IMR-90 (cell line): ENCODE results near the gene C3. TPM values are rescaled to one million over a fixed set of nuclear protein-coding genes. Genes with fewer than 3 reads are reported as not detected.

Experiments used
- ATAC-seq: fragments of 200-7000 bp; cut with Tn5 transposase; 2 replicates; pipeline ENCODE4 v1.9.1; 2020; ENCODE audit warnings: low read depth, mild to moderate bottlenecking, moderate library complexity
- BruUV-seq: library from RNA; stranded (reverse); fragments of 400-500 nt; replicated peaks from 2 replicates; lab custom pipeline; 2021; lab: Mats Ljungman, UMichigan
- CTCF ChIA-PET: fragments of 300-600 bp; formaldehyde crosslinking; extraction: SDS; loops from one replicate; lab custom pipeline; 2021; ENCODE audit warnings: antibody characterized with exemption; lab: Yijun Ruan, JAX
- POLR2A ChIA-PET: fragments of 300-600 bp; sonication (Branson Sonifier 250); formaldehyde crosslinking; loops from one replicate; lab custom pipeline; 2022; ENCODE audit warnings: antibody characterized with exemption; ENCODE audit not compliant: unreplicated experiment; lab: Charles Lee
- DNase-seq: peaks from one replicate; pipeline ENCODE4 v3.0.0; 2013
- H2AFZ ChIP-seq: replicated peaks from 2 replicates; pipeline ENCODE3; 2013; ENCODE audit warnings: low read length, mild to moderate bottlenecking; ENCODE audit not compliant: poor library complexity
- H2AK5ac ChIP-seq: 2 replicates; pipeline ENCODE4 v1.6.1; 2013; ENCODE audit warnings: low read depth, low read length, inconsistent platforms
- H2AK9ac ChIP-seq: replicated peaks from 2 replicates; pipeline ENCODE3; 2013; ENCODE audit warnings: mild to moderate bottlenecking, low read depth, low read length, moderate library complexity; ENCODE audit not compliant: poor library complexity
- H2BK120ac ChIP-seq: 2 replicates; pipeline ENCODE4 v1.6.1; 2013; ENCODE audit warnings: low read depth, low read length, inconsistent platforms
- H2BK15ac ChIP-seq: 3 replicates; pipeline ENCODE4 v1.6.1; 2013; ENCODE audit warnings: low read depth, low read length, inconsistent platforms
- H2BK20ac ChIP-seq: 2 replicates; pipeline ENCODE4 v1.6.1; 2013; ENCODE audit warnings: low read depth, mild to moderate bottlenecking, inconsistent platforms, low read length, moderate library complexity
- H2BK5ac ChIP-seq: 2 replicates; pipeline ENCODE4 v1.6.1; 2013; ENCODE audit warnings: mild to moderate bottlenecking, low read depth, low read length, inconsistent platforms; ENCODE audit not compliant: poor library complexity, severe bottlenecking
- H3K14ac ChIP-seq: replicated peaks from 2 replicates; pipeline ENCODE4 v1.6.1; 2013; ENCODE audit warnings: low read depth, low read length, inconsistent platforms
- H3K18ac ChIP-seq: 2 replicates; pipeline ENCODE4 v1.6.1; 2013; ENCODE audit warnings: low read depth, low read length, control low read depth
- H3K23ac ChIP-seq: 2 replicates; pipeline ENCODE4 v1.6.1; 2013; ENCODE audit warnings: low read depth, low read length, inconsistent platforms
- H3K27ac ChIP-seq: 2 replicates; pipeline ENCODE4 v1.5.1; 2013; ENCODE audit warnings: mild to moderate bottlenecking, control low read depth, low read length; ENCODE audit not compliant: insufficient read depth
- H3K27me3 ChIP-seq: 2 replicates; pipeline ENCODE4 v1.6.1; 2013; ENCODE audit warnings: low read length; ENCODE audit not compliant: control insufficient read depth, insufficient read depth
- H3K36me3 ChIP-seq: 2 replicates; pipeline ENCODE4 v1.6.1; 2013; ENCODE audit warnings: low read length, mixed read lengths; ENCODE audit not compliant: control insufficient read depth, insufficient read depth
- H3K4ac ChIP-seq: 2 replicates; pipeline ENCODE4 v1.6.1; 2013; ENCODE audit warnings: low read depth, low read length, inconsistent platforms
- H3K4me1 ChIP-seq: 2 replicates; pipeline ENCODE4 v1.6.1; 2013; ENCODE audit warnings: low read length, mixed read lengths; ENCODE audit not compliant: control insufficient read depth, insufficient read depth
- H3K4me2 ChIP-seq: 2 replicates; pipeline ENCODE4 v1.6.1; 2013; ENCODE audit warnings: low read depth, mild to moderate bottlenecking, control low read depth, low read length, moderate library complexity
- H3K4me3 ChIP-seq: 2 replicates; pipeline ENCODE4 v1.5.1; 2013; ENCODE audit warnings: low read depth, mild to moderate bottlenecking, control low read depth, low read length, moderate library complexity; ENCODE audit not compliant: insufficient read depth
- H3K56ac ChIP-seq: 2 replicates; pipeline ENCODE4 v1.6.1; 2013; ENCODE audit warnings: low read length, inconsistent platforms; ENCODE audit not compliant: insufficient read depth; ENCODE audit errors: extremely low read depth
- H3K79me1 ChIP-seq, 2 experiments: 2 replicates each; pipeline ENCODE4 v1.6.1; 2013; ENCODE audit warnings: low read length in 2 of 2, inconsistent platforms in 1 of 2, low read depth in 1 of 2
- H3K9ac ChIP-seq: 2 replicates; pipeline ENCODE4 v1.6.1; 2013; ENCODE audit warnings: low read depth, low read length, control low read depth
- H3K9me1 ChIP-seq: 2 replicates; pipeline ENCODE4 v1.6.1; 2013; ENCODE audit warnings: low read length, inconsistent platforms; ENCODE audit not compliant: insufficient read depth
- H3K9me3 ChIP-seq: 2 replicates; pipeline ENCODE4 v1.6.1; 2013; ENCODE audit warnings: low read length; ENCODE audit not compliant: control insufficient read depth, insufficient read depth
- H4K20me1 ChIP-seq: 2 replicates; pipeline ENCODE4 v1.6.1; 2013; ENCODE audit warnings: low read length, inconsistent platforms; ENCODE audit not compliant: insufficient read depth
- H4K5ac ChIP-seq: 2 replicates; pipeline ENCODE4 v1.6.1; 2013; ENCODE audit warnings: mild to moderate bottlenecking, low read depth, low read length, control low read depth
- H4K8ac ChIP-seq, 2 experiments: 2 replicates each; pipeline ENCODE4 v1.6.1; 2013; ENCODE audit warnings: low read depth in 2 of 2, low read length in 2 of 2, control low read depth in 1 of 2, inconsistent platforms in 1 of 2
- H4K91ac ChIP-seq: 2 replicates; pipeline ENCODE4 v1.6.1; 2013; ENCODE audit warnings: low read depth, low read length, inconsistent platforms; ENCODE audit not compliant: insufficient read depth
- CHD1 ChIP-seq: IDR thresholded peaks from 2 replicates; pipeline ENCODE4 v1.6.1; 2012; ENCODE audit warnings: low read depth, low read length, improper control_type of control experiment
- CTCF ChIP-seq: conservative IDR thresholded peaks from 2 replicates; pipeline ENCODE4 v1.5.1; 2012; ENCODE audit warnings: mild to moderate bottlenecking, low read depth, low read length, improper control_type of control experiment
- MXI1 ChIP-seq: IDR thresholded peaks from 2 replicates; pipeline ENCODE4 v1.6.1; 2012; ENCODE audit warnings: low read depth, mild to moderate bottlenecking, low read length, moderate library complexity, borderline replicate concordance
- RCOR1 ChIP-seq: IDR thresholded peaks from 2 replicates; pipeline ENCODE4 v1.6.1; 2012; ENCODE audit warnings: mild to moderate bottlenecking, low read length, improper control_type of control experiment; ENCODE audit not compliant: insufficient replicate concordance
- USF2 ChIP-seq: fragments of 150-350 bp; IDR thresholded peaks from 2 replicates; pipeline ENCODE4 v1.6.1; 2017; ENCODE audit warnings: mild to moderate bottlenecking, antibody characterized with exemption, low read length, low read depth
- WGBS, 2 experiments: methylation state at CpG; one replicate each; pipeline versions ENCODE4 v1.1.5 to v1.1.7; 2013; ENCODE audit warnings: missing lambda C conversion rate in 2 of 2; ENCODE audit not compliant: insufficient read length in 1 of 2; ENCODE audit errors: extremely low coverage in 2 of 2; 5-methylcytosine and 5-hydroxymethylcytosine counted together
- dilution Hi-C: fragments of 300-500 bp; cut with HindIII; formaldehyde crosslinking; loops from one replicate; pipeline ENCODE4 v1.14.3; 2018; ENCODE audit warnings: low sequenced_read_pairs; ENCODE audit not compliant: unreplicated experiment
- in situ Hi-C: fragments of 300-500 bp; cut with MboI; formaldehyde crosslinking; loops from 3 replicates; pipeline ENCODE4 v1.14.3; 2019; ENCODE audit warnings: low sequenced_read_pairs, inconsistent platforms, mixed read lengths
- intact Hi-C: fragments of 100-400 bp; cut with micrococcal nuclease; formaldehyde crosslinking; loops from 2 replicates; pipeline ENCODE4 v1.10.0; 2022
- polyA plus RNA-seq, 3 experiments: library from polyadenylated mRNA; depleted of rRNA; stranded (reverse); fragments of >200 nt; gene quantifications; 2 replicates each; pipeline ENCODE4 v1.2.3, GENCODE V29; 2012; ENCODE audit warnings: low replicate concordance in 1 of 3
- total RNA-seq: library from RNA; depleted of rRNA; stranded (reverse); fragments of >200 nt; gene quantifications from 2 replicates; pipeline ENCODE4 v1.2.3, GENCODE V29; 2012

The C3 gene
- total and polyA plus RNA-seq, 2 of the 4 experiments (the other 2 are of a cell fraction), result 0.36 TPM; not detected in 1

GRCh38 chr19:6761053-6761676 lies 40.7 kb upstream of the C3 start:
- H2BK5ac ChIP-seq, result no peak overlapping the region
- no peak overlapping the region for H3K23ac ChIP-seq
- no peak overlapping the region for H3K27ac ChIP-seq
- H3K4me1 ChIP-seq, result no peaks in the 10 kb centered on the region
- H3K9me1 ChIP-seq, result no peaks in the 10 kb centered on the region
- H3K9me3 ChIP-seq, result no peaks in the 10 kb centered on the region
- dilution Hi-C loops, result no loop called here
- no peaks in the 10 kb centered on the region for H3K36me3 ChIP-seq
- no peak for ATAC-seq
- no peak overlapping the region for H4K8ac ChIP-seq
- no peak overlapping the region for H4K91ac ChIP-seq
- no peak overlapping the region for H2BK15ac ChIP-seq
- H3K4me3 ChIP-seq, result no peak overlapping the region
- H2AFZ ChIP-seq, result no peak overlapping the region
- H3K56ac ChIP-seq, result no peak overlapping the region
- H3K9ac ChIP-seq, result no peak overlapping the region
- no peak overlapping the region for H2AK5ac ChIP-seq
- H2BK20ac ChIP-seq, result no peak overlapping the region
- no peak overlapping the region for H3K14ac ChIP-seq
- H4K5ac ChIP-seq, result no peak overlapping the region
- H2BK120ac ChIP-seq, result no peak overlapping the region
- H3K79me1 ChIP-seq, result no peaks in the 10 kb centered on the region
- CTCF ChIA-PET, result interaction anchor here (0.6 kb wide), 1 partner anchor 73 kb away, joined by 7 read pairs; no protein-coding TSS in a partner anchor
- H2AK9ac ChIP-seq, result no peak overlapping the region
- no peaks in the 10 kb centered on the region for H4K20me1 ChIP-seq
- DNase-seq, result no peak
- no TSS peak for BruUV-seq
- 100% methylated on average over 1 of the region's 4 CpGs; no CpG with 5 or more reads in 1 of the 2 experiments for WGBS, 2 experiments
- no peaks in the 10 kb centered on the region; the same call in 1 of the 2 replicates for H3K27me3 ChIP-seq
- H3K18ac ChIP-seq, result no peak overlapping the region
- intact Hi-C loops, result no loop called here
- in situ Hi-C loops, result no loop called here
- TF ChIP-seq CHD1 (no peak), RCOR1 (no peak), CTCF (no peak), USF2 (peak; percentile 69; the same call in 1 of the 2 replicates), MXI1 (no peak)
- no peak overlapping the region for H3K4ac ChIP-seq
- POLR2A ChIA-PET, result no interaction called here
- H3K4me2 ChIP-seq, result no peak overlapping the region
